ENCODE results near the gene SYAP1.

DNA sequence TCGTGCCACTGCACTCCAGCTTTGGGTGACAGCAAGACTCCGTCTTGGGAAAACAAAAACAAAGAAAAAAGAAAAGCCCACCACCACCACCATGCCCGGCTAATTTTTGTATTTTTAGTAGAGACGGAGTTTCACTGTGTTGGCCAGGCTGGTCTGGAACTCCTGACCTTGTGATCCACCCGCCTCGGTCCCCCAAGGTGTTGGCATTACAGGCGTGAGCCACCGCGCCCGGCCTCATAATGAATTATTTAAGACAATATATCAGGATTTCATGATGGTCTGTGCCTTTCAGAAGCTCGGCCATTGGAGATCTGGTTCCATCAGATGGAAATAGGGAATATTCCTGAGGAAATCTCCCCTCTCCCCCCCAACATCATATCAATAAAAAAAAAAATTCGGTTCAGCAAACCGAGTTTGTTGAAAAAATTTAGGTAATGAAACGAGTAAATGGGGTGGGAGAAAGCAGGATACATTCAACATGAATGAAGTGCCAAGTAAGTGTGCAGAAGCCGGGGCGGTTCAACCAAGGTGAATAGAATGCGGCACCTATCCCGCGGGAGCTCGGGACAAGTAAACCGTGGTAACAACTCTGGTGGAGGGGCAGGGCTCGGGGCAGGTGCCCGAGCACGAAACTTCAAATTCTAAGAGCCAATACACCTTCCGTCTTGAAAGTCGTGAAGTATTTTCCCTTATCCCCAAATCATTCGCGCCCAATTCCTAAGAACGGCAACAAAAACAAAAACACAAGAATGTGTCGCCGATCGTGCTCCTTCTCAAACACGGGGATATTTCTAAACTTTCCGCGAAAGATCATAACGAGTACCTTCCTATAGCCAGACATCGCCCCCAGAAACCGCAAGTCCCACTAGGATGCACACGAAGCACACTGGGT lies 66.1 kb downstream of the SYAP1 start:
- TF ChIP-seq CBX3 (IDR thresholded peaks at IDR 0.05; ENCODE audit: borderline replicate concordance in 1 of 2, low read length in 2 of 2) (no peak), ZNF274 (IDR thresholded peaks at IDR 0.05; ENCODE audit: borderline replicate concordance, low read depth, low read length) (no peak), ARID2 (IDR thresholded peaks at IDR 0.05) (no peak), ZKSCAN3 (CRISPR knock-in tag; IDR thresholded peaks at IDR 0.05) (no peak), CHD7 (IDR thresholded peaks at IDR 0.05; ENCODE audit: low read depth, low read length) (no peak), ZNF316 (IDR thresholded peaks at IDR 0.05) (no peak)
- TF ChIP-seq, protein P1, sequence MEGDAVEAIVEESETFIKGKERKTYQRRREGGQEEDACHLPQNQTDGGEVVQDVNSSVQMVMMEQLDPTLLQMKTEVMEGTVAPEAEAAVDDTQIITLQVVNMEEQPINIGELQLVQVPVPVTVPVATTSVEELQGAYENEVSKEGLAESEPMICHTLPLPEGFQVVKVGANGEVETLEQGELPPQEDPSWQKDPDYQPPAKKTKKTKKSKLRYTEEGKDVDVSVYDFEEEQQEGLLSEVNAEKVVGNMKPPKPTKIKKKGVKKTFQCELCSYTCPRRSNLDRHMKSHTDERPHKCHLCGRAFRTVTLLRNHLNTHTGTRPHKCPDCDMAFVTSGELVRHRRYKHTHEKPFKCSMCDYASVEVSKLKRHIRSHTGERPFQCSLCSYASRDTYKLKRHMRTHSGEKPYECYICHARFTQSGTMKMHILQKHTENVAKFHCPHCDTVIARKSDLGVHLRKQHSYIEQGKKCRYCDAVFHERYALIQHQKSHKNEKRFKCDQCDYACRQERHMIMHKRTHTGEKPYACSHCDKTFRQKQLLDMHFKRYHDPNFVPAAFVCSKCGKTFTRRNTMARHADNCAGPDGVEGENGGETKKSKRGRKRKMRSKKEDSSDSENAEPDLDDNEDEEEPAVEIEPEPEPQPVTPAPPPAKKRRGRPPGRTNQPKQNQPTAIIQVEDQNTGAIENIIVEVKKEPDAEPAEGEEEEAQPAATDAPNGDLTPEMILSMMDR (IDR thresholded peaks at IDR 0.05 in 2 of 3, conservative IDR thresholded peaks at IDR 0.05 in 1 of 3; ENCODE audit: insufficient read depth in 2 of 3, low read depth in 1 of 3, low read length in 3 of 3): no peak

All from K562 (cell line).